ENCODE measurements around the gene PCDHB7.
"Not testable (repeated sequence)": the region's sequence is repeated elsewhere in the genome, so short reads cannot be mapped to it uniquely, and the experiment has no call there.

PCDHB7 gene

DNA sequence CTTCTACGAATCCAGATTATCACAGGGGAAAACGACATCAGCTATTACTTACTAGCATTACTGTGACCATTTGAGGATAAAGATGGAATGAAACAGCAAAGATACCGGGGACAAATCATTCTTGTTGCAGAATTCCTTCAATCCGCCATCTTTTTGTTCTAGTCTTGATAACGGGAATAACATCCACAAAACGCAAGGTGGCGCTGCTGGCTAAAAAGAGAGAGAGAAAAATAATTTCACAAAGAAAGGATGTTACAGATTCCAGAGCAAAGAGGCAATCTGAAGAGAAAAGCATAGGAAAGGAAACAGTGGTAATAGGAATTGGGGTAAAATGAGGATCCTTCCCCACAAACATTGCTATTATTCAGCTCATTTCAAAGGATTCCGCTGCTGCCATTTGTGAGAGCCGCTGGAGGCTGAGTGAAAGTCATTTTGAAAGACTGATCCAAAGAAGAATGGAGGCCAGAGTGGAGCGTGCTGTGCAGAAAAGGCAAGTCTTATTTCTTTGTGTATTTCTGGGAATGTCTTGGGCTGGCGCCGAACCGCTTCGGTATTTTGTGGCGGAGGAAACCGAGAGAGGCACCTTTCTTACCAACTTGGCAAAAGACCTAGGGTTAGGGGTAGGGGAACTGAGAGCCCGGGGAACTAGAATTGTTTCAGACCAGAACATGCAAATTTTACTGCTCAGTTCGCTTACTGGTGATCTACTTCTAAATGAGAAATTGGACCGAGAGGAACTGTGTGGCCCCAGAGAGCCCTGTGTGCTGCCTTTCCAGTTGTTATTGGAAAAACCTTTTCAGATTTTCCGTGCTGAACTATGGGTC, at the start of gene PCDHB7:
Gene PCDHB7 (plus strand): TSS at position 264 of the 824 bp plus-strand sequence. CDS start 192 bp downstream, at position 456.
- peak; percentile 38 for DNase-seq (ENCODE audit: low spot score)

DNA sequence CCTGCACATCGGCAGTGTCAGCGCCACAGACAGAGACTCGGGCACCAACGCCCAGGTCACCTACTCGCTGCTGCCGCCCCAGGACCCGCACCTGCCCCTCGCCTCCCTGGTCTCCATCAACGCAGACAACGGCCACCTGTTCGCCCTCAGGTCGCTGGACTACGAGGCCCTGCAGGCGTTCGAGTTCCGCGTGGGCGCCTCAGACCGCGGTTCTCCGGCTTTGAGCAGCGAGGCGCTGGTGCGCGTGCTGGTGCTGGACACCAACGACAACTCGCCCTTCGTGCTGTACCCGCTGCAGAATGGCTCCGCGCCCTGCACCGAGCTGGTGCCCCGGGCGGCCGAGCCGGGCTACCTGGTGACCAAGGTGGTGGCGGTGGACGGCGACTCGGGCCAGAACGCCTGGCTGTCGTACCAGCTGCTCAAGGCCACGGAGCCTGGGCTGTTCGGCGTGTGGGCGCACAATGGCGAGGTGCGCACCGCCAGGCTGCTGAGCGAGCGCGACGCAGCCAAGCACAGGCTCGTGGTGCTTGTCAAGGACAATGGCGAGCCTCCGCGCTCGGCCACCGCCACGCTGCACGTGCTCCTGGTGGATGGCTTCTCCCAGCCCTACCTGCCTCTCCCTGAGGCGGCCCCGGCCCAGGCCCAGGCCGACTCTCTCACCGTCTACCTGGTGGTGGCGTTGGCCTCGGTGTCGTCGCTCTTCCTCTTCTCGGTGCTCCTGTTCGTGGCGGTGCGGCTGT, 48.9 kb upstream of the PCDHB7 start:
- DNase-seq (ENCODE audit: low spot score), result not testable (repeated sequence)

DNA sequence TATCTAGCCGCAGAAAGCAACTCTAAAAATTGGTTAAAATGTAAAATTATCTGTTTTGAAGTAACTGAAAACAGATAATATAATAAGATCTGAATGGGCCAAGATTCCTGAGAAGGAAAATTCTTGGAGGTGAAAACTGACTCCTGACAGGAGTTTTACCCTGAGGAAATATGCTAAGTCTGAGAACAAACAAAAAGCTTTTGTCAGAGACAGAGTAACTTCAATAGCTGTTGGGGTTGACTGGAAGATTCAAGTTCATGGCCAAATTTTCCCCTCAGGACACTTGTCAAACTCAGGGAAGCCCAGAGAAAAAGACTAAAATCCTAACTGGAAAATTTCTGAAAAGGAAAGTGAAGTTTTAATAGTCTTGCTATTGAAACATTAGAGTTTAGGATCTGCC, 45.1 kb upstream of the PCDHB7 start:
- no peak for DNase-seq (ENCODE audit: low spot score)

DNA sequence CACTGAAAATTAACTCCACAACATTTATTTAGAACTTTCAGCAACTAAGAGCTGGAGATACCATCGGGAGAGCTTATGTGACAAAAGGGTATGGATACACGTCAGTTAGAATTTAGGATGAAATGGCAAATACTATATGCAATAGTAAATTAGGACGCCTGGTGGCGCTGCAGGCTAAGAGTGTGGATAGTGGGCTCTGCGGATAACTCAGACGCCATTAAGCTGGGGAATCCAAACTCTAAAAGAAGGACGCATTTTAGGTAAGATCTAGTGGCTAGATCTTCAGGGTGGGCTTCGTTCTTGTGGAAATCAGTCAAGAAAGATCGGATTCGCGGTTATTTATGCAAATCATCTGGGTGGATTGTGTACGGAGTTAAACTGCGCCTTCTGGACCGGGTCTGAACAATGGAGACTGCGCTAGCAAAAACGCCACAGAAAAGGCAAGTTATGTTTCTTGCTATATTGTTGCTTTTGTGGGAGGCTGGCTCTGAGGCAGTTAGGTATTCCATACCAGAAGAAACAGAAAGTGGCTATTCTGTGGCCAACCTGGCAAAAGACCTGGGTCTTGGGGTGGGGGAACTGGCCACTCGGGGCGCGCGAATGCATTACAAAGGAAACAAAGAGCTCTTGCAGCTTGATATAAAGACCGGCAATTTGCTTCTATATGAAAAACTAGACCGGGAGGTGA, 37.3 kb upstream of the PCDHB7 start, which contains the start of gene PCDHB5:
Gene PCDHB5 (plus strand): TSS at position 177 of the 688 bp plus-strand sequence. CDS start 229 bp downstream, at position 406.
- DNase-seq (ENCODE audit: low spot score), result no peak

DNA sequence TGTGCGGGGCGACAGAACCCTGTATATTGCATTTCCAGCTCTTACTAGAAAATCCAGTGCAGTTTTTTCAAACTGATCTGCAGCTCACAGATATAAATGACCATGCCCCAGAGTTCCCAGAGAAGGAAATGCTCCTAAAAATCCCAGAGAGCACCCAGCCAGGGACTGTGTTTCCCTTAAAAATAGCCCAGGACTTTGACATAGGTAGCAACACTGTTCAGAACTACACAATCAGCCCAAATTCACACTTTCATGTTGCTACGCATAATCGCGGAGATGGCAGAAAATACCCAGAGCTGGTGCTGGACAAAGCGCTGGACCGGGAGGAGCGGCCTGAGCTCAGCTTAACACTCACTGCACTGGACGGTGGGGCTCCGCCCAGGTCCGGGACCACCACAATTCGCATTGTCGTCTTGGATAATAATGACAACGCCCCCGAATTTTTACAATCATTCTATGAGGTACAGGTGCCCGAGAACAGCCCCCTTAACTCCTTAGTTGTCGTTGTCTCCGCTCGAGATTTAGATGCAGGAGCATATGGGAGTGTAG, 36.7 kb upstream of the PCDHB7 start:
- DNase-seq (ENCODE audit: low spot score), result no peak

DNA sequence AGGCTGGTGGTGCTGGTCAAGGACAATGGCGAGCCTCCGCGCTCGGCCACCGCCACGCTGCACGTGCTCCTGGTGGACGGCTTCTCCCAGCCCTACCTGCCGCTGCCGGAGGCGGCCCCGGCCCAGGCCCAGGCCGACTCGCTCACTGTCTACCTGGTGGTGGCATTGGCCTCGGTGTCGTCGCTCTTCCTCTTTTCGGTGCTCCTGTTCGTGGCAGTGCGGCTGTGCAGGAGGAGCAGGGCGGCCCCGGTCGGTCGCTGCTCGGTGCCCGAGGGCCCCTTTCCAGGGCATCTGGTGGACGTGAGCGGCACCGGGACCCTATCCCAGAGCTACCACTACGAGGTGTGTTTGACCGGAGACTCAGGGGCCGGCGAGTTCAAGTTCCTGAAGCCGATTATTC, 35.1 kb upstream of the PCDHB7 start:
- DNase-seq (ENCODE audit: low spot score), result not testable (repeated sequence)

DNA sequence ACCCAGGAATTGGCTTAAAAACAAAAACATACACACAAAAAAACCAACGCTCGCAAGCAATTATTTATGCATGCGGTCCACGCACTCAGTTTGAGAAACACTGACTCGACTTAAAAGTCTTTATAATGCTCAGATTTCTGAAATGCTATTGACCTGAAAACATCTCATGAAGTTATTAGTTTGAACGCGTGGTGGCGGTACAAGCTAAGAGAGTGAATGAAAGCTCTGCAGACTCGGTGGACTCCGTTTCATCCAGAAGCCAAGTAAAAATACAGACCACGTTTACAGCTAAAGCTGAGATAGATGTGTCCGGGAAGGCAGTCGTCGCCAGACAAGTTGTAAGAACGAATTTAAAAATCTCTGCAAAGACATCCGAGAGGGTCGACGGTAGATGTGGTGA, 22.6 kb upstream of the PCDHB7 start, which contains the start of gene PCDHB6:
Gene PCDHB6 (plus strand): TSS at position 246 of the 400 bp plus-strand sequence. CDS start 201 bp downstream, outside the sequence.
- peak; percentile 49 for DNase-seq (ENCODE audit: low spot score)

DNA sequence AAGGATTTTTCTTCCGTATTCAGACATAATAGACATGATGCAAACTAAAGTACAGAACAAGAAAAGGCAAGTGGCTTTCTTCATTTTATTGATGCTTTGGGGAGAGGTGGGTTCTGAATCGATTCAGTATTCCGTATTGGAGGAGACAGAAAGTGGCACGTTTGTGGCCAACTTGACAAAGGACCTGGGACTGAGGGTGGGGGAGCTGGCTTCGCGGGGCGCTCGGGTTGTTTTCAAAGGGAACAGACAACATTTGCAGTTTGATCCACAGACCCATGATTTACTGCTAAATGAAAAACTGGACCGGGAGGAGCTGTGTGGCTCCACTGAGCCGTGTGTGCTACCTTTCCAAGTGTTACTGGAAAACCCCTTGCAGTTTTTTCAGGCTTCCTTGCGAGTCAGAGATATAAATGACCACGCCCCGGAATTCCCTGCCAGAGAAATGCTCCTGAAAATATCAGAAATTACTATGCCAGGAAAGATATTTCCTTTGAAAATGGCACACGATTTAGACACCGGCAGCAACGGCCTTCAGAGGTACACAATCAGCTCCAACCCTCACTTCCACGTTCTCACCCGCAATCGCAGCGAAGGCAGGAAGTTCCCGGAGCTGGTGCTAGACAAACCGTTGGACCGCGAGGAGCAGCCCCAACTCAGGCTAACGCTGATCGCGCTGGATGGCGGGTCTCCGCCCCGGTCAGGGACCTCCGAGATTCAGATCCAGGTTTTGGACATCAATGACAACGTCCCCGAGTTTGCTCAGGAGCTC, 22.0 kb upstream of the PCDHB7 start:
- DNase-seq (ENCODE audit: low spot score), result no peak

DNA sequence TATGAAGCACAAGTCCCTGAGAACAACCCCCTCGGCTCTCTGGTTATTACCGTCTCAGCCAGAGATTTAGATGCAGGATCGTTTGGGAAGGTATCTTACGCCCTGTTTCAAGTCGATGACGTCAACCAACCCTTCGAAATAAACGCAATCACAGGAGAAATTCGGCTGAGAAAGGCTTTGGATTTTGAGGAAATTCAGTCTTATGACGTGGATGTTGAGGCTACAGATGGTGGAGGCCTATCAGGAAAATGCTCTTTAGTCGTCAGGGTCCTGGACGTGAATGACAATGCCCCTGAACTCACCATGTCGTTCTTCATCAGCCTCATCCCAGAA, 21.5 kb upstream of the PCDHB7 start:
- no peak for DNase-seq (ENCODE audit: low spot score)

DNA sequence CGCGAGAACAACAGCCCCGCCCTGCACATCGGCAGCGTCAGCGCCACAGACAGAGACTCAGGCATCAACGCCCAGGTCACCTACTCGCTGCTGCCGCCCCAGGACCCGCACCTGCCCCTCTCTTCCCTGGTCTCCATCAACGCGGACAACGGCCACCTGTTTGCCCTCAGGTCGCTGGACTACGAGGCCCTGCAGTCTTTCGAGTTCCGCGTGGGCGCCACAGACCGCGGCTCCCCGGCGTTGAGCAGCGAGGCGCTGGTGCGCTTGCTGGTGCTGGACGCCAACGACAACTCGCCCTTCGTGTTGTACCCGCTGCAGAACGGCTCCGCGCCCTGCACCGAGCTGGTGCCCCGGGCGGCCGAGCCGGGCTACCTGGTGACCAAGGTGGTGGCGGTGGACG, 20.8 kb upstream of the PCDHB7 start:
- DNase-seq (ENCODE audit: low spot score), result not testable (repeated sequence)

DNA sequence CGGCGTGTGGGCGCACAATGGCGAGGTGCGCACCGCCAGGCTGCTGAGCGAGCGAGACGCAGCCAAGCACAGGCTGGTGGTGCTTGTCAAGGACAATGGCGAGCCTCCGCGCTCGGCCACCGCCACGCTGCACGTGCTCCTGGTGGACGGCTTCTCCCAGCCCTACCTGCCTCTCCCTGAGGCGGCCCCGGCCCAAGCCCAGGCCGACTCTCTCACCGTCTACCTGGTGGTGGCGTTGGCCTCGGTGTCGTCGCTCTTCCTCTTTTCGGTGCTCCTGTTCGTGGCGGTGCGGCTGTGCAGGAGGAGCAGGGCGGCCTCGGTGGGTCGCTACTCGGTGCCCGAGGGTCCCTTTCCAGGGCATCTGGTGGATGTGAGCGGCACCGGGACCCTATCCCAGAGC, 20.3 kb upstream of the PCDHB7 start:
- DNase-seq (ENCODE audit: low spot score), result not testable (repeated sequence)

DNA sequence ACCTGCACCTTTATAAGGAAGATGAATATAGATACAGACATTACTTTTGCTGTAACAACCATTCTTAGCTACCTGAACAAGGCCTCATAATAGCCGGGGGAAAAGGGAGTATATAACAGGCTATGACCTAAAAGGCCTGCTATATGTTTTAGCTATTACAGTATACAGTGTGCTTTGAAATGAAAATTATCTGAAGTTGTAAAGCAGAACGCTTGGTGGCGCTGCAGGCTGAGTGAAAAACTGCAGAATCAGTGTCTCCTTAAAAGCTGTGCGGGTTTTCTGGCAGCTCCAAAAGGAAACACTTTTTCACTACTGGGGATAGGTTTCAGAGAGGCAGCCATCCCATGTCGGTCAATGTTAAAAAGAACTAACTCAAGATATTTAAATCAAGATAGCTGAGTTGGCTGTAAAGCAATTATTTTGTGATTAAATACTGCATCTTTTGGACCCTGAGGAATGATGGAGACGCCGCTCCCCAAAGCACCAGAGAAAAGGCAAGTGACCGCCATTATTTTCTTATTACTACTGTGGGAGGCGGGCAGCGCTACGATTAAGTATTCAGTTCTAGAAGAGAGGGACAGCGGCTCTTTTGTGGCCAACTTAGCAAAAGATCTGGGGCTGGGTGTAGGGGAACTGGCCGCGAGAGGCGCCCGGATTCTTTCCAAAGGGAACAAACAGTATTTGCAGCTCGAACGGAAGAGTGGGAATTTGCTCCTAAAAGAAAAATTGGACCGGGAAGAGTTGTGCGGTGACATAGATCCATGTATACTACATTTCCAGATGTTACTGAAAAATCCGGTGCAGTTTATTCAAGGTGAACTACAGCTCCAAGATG, 16.7 kb upstream of the PCDHB7 start:
- DNase-seq (ENCODE audit: low spot score), result no peak

DNA sequence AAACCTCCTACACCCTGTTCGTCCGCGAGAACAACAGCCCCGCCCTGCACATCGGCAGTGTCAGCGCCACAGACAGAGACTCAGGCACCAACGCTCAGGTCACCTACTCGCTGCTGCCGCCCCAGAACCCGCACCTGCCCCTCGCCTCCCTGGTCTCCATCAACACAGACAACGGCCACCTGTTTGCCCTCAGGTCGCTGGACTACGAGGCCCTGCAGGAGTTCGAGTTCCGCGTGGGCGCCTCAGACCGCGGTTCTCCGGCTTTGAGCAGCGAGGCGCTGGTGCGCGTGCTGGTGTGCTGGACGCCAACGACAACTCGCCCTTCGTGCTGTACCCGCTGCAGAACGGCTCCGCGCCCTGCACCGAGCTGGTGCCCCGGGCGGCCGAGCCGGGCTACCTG, 15.1 kb upstream of the PCDHB7 start:
- DNase-seq (ENCODE audit: low spot score), result not testable (repeated sequence)

DNA sequence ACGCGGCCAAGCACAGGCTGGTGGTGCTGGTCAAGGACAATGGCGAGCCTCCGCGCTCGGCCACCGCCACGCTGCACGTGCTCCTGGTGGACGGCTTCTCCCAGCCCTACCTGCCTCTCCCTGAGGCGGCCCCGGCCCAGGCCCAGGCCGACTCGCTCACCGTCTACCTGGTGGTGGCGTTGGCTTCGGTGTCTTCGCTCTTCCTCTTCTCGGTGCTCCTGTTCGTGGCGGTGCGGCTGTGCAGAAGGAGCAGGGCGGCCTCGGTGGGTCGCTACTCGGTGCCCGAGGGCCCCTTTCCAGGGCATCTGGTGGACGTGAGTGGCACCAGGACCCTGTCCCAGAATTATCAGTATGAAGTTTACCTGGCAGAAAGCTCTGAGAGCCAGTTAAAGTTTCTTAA, 14.5 kb upstream of the PCDHB7 start:
- not testable (repeated sequence) for DNase-seq (ENCODE audit: low spot score)

DNA sequence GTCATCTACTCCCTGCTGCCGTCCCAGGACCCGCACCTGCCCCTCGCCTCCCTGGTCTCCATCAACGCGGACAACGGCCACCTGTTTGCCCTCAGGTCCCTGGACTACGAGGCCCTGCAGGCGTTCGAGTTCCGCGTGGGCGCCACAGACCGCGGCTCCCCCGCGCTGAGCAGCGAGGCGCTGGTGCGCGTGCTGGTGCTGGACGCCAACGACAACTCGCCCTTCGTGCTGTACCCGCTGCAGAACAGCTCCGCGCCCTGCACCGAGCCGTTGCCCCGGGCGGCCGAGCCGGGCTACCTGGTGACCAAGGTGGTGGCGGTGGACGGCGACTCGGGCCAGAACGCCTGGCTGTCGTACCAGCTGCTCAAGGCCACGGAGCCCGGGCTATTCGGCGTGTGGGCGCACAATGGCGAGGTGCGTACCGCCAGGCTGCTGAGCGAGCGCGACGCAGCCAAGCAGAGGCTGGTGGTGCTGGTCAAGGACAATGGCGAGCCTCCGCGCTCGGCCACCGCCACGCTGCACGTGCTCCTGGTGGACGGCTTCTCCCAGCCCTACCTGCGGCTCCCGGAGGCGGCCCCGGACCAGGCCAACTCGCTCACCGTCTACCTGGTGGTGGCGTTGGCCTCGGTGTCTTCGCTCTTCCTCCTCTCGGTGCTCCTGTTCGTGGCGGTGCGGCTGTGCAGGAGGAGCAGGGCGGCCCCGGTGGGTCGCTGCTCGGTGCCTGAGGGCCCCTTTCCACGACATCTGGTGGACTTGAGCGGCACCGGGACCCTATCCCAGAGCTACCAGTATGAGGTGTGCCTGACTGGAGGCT, 2.1 kb downstream of the PCDHB7 start:
- not testable (repeated sequence) for DNase-seq (ENCODE audit: low spot score)

DNA sequence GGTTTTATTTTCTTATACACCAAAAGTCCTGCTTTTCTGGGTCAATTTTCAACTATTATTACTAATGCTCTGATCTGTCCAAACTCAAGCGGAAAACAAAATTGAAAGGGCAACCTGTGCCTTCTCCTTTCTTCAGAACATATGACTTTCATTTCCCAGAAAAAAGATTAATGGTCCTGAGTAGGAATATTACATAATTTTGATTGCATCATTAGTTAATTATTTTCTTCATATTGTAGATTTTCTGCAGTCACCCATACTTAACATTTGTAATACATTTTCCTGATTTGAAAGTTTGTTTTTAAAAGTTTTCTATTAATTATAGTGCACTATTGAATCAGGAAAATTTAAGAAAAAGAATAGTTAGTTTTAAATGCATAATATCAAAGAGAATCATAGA, 3.5 kb downstream of the PCDHB7 start:
- no peak for DNase-seq (ENCODE audit: low spot score)

DNA sequence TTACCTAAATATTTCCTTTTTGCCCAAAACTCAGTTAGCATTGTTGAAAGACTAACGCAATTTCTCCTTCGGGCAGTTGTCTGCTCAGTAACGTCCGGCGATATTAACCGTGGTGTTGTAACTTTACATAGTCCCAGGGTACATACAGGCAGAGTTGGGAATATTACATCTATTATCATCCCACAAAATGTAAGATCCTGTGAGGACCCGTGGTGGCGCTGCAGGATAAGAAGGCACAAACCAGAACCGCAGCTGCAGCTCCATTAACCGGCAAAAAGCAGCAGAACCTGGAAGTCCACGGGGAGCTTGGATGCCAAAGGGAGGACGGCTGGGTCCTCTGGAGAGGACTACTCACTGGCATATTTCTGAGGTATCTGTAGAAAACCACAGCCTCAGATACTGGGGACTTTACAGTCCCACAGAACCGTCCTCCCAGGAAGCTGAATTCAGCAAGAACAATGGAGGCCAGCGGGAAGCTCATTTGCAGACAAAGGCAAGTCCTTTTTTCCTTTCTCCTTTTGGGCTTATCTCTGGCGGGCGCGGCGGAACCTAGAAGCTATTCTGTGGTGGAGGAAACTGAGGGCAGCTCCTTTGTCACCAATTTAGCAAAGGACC, 5.2 kb downstream of the PCDHB7 start, which contains the start of gene PCDHB8:
Gene PCDHB8 (plus strand): TSS at position 214 of the 615 bp plus-strand sequence. CDS start 245 bp downstream, at position 459.
- not testable (repeated sequence) for DNase-seq (ENCODE audit: low spot score)

DNA sequence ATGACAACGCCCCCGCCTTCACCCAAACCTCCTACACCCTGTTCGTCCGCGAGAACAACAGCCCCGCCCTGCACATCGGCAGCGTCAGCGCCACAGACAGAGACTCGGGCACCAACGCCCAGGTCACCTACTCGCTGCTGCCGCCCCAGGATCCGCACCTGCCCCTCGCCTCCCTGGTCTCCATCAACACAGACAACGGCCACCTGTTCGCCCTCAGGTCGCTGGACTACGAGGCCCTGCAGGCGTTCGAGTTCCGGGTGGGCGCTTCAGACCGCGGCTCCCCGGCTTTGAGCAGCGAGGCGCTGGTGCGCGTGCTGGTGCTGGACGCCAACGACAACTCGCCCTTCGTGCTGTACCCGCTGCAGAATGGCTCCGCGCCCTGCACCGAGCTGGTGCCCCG, 6.9 kb downstream of the PCDHB7 start:
- DNase-seq (ENCODE audit: low spot score), result not testable (repeated sequence)

DNA sequence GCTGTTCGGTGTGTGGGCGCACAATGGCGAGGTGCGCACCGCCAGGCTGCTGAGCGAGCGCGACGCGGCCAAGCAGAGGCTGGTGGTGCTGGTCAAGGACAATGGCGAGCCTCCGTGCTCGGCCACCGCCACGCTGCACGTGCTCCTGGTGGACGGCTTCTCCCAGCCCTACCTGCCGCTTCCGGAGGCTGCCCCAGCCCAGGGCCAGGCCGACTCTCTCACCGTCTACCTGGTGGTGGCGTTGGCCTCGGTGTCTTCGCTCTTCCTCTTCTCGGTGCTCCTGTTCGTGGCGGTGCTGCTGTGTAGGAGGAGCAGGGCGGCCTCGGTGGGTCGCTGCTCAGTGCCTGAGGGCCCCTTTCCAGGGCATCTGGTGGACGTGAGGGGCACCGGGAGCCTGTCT, 7.4 kb downstream of the PCDHB7 start:
- DNase-seq (ENCODE audit: low spot score), result not testable (repeated sequence)

Data from hepatic stellate cell (primary cell).